ENCODE measurements around the gene ART3.
A peak's percentile ranks its signal among the peaks of the same experiment; 100 is the strongest.

The ART3 gene

GRCh38 chr4:76091052-76091451 lies 16.5 kb downstream of the ART3 start:
- TF ChIP-seq, protein P1, sequence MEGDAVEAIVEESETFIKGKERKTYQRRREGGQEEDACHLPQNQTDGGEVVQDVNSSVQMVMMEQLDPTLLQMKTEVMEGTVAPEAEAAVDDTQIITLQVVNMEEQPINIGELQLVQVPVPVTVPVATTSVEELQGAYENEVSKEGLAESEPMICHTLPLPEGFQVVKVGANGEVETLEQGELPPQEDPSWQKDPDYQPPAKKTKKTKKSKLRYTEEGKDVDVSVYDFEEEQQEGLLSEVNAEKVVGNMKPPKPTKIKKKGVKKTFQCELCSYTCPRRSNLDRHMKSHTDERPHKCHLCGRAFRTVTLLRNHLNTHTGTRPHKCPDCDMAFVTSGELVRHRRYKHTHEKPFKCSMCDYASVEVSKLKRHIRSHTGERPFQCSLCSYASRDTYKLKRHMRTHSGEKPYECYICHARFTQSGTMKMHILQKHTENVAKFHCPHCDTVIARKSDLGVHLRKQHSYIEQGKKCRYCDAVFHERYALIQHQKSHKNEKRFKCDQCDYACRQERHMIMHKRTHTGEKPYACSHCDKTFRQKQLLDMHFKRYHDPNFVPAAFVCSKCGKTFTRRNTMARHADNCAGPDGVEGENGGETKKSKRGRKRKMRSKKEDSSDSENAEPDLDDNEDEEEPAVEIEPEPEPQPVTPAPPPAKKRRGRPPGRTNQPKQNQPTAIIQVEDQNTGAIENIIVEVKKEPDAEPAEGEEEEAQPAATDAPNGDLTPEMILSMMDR (IDR thresholded peaks at IDR 0.05; ENCODE audit: low read length, missing control alignments), result no peak
- H3K4me3 ChIP-seq (replicated peaks; ENCODE audit: low read depth, low read length), result no peak overlapping the region
- DNase-seq (ENCODE audit: low read depth), result no peak

DNA sequence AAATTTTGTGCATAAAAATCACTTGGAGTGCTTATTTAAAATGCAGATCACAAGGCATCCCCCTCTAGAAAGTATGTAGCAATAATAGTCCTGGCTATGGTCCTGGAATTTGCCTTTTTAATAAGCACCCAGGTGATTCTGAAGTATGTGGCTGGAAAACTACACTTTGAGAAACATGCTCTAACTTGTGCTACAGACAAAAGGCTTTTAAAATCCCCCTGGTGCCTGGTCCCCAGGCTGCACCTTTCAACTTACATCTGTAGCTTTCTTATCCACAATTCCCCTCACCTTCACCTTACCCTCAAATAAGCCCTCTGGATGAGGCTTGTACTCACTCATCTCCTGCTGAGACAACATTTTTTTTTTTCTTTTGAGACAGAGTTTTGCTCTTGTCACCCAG lies 21.1 kb downstream of the ART3 start:
- H3K4me3 ChIP-seq (replicated peaks; ENCODE audit: low read depth, low read length), result no peak overlapping the region
- TF ChIP-seq, protein P1 (IDR thresholded peaks at IDR 0.05; ENCODE audit: low read length, missing control alignments), result no peak
- no peak for DNase-seq (ENCODE audit: low read depth)

GRCh38 chr4:76096076-76096475 lies 21.6 kb downstream of the ART3 start:
- no peak for DNase-seq (ENCODE audit: low read depth)
- no peak overlapping the region for H3K4me3 ChIP-seq (replicated peaks; ENCODE audit: low read depth, low read length)
- TF ChIP-seq, protein P1 (IDR thresholded peaks at IDR 0.05; ENCODE audit: low read length, missing control alignments), result no peak

- no peak for DNase-seq (ENCODE audit: low read depth)
- no peak overlapping the region for H3K4me3 ChIP-seq (replicated peaks; ENCODE audit: low read depth, low read length)
- TF ChIP-seq, protein P1 (IDR thresholded peaks at IDR 0.05; ENCODE audit: low read length, missing control alignments), result no peak
Observed at GRCh38 chr4:76105652-76106051, 31.1 kb downstream of the ART3 start.

DNA sequence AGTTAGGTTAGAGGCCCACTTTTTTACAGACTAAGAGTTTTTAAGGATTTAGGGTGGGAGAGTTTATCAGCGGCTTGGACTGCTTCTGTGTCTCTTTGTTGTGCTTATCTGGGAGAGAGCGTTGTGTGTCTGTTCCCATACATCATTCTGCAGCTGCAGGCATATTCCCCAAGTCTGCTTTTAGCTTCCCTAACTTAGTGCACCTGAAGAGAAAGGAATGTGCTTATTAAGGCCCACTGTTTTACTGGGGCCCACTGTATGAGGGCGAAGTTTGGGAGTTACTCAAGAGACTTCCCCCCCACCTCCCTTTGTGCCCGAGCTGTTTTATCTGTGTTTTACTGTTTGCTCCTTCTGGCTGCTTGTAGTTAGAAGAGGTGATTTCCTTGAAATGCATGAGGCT lies 31.9 kb downstream of the ART3 start:
- H3K4me3 ChIP-seq (replicated peaks; ENCODE audit: low read depth, low read length), result no peak overlapping the region
- no peak for DNase-seq (ENCODE audit: low read depth)
- TF ChIP-seq, protein P1 (IDR thresholded peaks at IDR 0.05; ENCODE audit: low read length, missing control alignments), result no peak

- TF ChIP-seq, protein P1 (IDR thresholded peaks at IDR 0.05; ENCODE audit: low read length, missing control alignments), result no peak
- peak; percentile 29 for DNase-seq (ENCODE audit: low read depth)
- no peak overlapping the region for H3K4me3 ChIP-seq (replicated peaks; ENCODE audit: low read depth, low read length)
Observed at GRCh38 chr4:76108467-76109181, 34.1 kb downstream of the ART3 start.

DNA sequence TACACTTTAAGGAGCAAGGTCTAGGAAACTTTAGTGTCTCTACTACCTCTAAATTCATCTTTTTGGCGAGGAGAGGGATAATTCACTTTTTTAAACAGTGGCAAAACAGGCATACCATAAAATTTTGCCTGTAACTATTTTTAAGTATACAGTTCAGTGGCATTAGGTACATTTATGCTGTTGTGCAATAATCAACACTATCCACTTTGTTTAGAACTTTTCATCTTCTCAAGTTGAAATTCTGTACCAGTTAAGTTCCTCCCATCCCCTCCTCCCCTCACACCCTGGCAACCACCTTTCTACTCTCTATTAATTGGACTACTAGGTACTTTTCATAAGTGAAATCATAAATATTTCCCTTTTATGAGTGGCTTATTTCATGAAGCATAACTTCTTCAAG lies 42.3 kb downstream of the ART3 start:
- DNase-seq (ENCODE audit: low read depth), result no peak
- H3K4me3 ChIP-seq (replicated peaks; ENCODE audit: low read depth, low read length), result no peak overlapping the region
- TF ChIP-seq, protein P1 (IDR thresholded peaks at IDR 0.05; ENCODE audit: low read length, missing control alignments), result no peak
